Measurements from ENCODE around the gene LETM1.

- TF ChIP-seq CTCF (conservative IDR thresholded peaks at IDR 0.05; ENCODE audit: low read length) (no peak), EZH2phosphoT487 (IDR thresholded peaks at IDR 0.05; ENCODE audit: borderline replicate concordance, low read depth, low read length) (no peak)
Measured at GRCh38 chr4:1873291-1873690, 17.3 kb upstream of the LETM1 start.

Measured in OCI-LY7 (cell line).